H1 (cell line): Measurements from ENCODE around the gene BAIAP2. TPM values are rescaled to one million over a fixed set of nuclear protein-coding genes. Genes with fewer than 3 reads are reported as not detected.

Source experiments
- CTCF ChIA-PET: fragments of 300-600 bp; sonication (Branson Sonifier 250); formaldehyde crosslinking; loops from one replicate; lab custom pipeline; 2021; ENCODE audit not compliant: partially characterized antibody; lab: Charles Lee
- POLR2A ChIA-PET: fragments of 300-600 bp; sonication (Branson Sonifier 250); formaldehyde crosslinking; loops from one replicate; lab custom pipeline; 2021; ENCODE audit warnings: inconsistent platforms; ENCODE audit not compliant: partially characterized antibody; lab: Charles Lee
- DNase-seq, 2 experiments: peaks; one replicate each; pipeline versions ENCODE4 v3.0.0 to v3.0.0-alpha.2; 2010 to 2022; ENCODE audit warnings: low spot score in 2 of 2, low read depth in 1 of 2, mixed read lengths in 1 of 2
- FAIRE-seq: peaks from 2 replicates; lab custom pipeline; 2011; peaks lifted over from hg19 to GRCh38; lab: Jason Lieb, UNC
- H2AFZ ChIP-seq: 2 replicates; pipeline ENCODE4 v1.8.1; 2012; ENCODE audit warnings: low read length, inconsistent platforms
- H2AK5ac ChIP-seq: 2 replicates; pipeline ENCODE4 v1.6.1; 2013; ENCODE audit warnings: low read depth, low read length
- H2BK120ac ChIP-seq: replicated peaks from 2 replicates; pipeline ENCODE3; 2013; ENCODE audit warnings: low read depth, low read length, inconsistent platforms
- H2BK12ac ChIP-seq: 2 replicates; pipeline ENCODE4 v1.6.1; 2013; ENCODE audit warnings: low read depth, low read length
- H2BK15ac ChIP-seq: 2 replicates; pipeline ENCODE4 v1.6.1; 2013; ENCODE audit warnings: low read length
- H2BK20ac ChIP-seq: 2 replicates; pipeline ENCODE4 v1.6.1; 2013; ENCODE audit warnings: low read length
- H2BK5ac ChIP-seq: 2 replicates; pipeline ENCODE4 v1.6.1; 2013; ENCODE audit warnings: low read depth, low read length
- H3K14ac ChIP-seq: 2 replicates; pipeline ENCODE4 v1.6.1; 2013; ENCODE audit warnings: inconsistent platforms; ENCODE audit not compliant: insufficient read length
- H3K18ac ChIP-seq: 2 replicates; pipeline ENCODE4 v1.6.1; 2013; ENCODE audit warnings: low read length; ENCODE audit errors: extremely low read depth
- H3K23ac ChIP-seq: 2 replicates; pipeline ENCODE4 v1.6.1; 2013; ENCODE audit warnings: inconsistent platforms; ENCODE audit not compliant: insufficient read length
- H3K23me2 ChIP-seq: 2 replicates; pipeline ENCODE4 v1.6.1; 2013; ENCODE audit warnings: low read depth, low read length
- H3K27ac ChIP-seq: 2 replicates; pipeline ENCODE4 v1.6.1; 2011; ENCODE audit warnings: low read depth, low read length, inconsistent platforms
- H3K27me3 ChIP-seq, 4 experiments: replicated peaks in 1 of 4; 1 replicate in 1 of 4; 2 replicates in 3 of 4; pipeline versions ENCODE4 v1.6.1 to v1.8.1; 2011 to 2013; ENCODE audit warnings: low read length in 3 of 4, mild to moderate bottlenecking in 3 of 4, inconsistent platforms in 2 of 4, mixed read lengths in 2 of 4, moderate library complexity in 1 of 4; ENCODE audit not compliant: control insufficient read depth in 3 of 4, insufficient read depth in 3 of 4; ENCODE audit errors: extremely low read depth in 1 of 4
- H3K36me3 ChIP-seq, 4 experiments: 2 replicates each; pipeline versions ENCODE4 v1.6.1 to v1.8.1; 2011 to 2013; ENCODE audit warnings: mild to moderate bottlenecking in 4 of 4, low read length in 3 of 4, moderate library complexity in 2 of 4, control low read depth in 1 of 4, inconsistent platforms in 1 of 4; ENCODE audit not compliant: insufficient read depth in 4 of 4, control insufficient read depth in 2 of 4
- H3K4ac ChIP-seq: replicated peaks from 2 replicates; pipeline ENCODE3; 2013; ENCODE audit warnings: low read length, low read depth, mixed read lengths, inconsistent platforms; ENCODE audit not compliant: insufficient read length
- H3K4me1 ChIP-seq, 4 experiments: replicated peaks in 1 of 4; 1 replicate in 1 of 4; 2 replicates in 3 of 4; pipeline versions ENCODE4 v1.6.1 to v1.8.1; 2011 to 2013; ENCODE audit warnings: low read length in 3 of 4, inconsistent platforms in 2 of 4, mixed read lengths in 1 of 4; ENCODE audit not compliant: insufficient read depth in 4 of 4, control insufficient read depth in 3 of 4
- H3K4me2 ChIP-seq, 2 experiments: 2 replicates each; pipeline versions ENCODE4 v1.6.1 to v1.8.1; 2011 to 2013; ENCODE audit warnings: low read depth in 2 of 2, low read length in 2 of 2, control low read depth in 1 of 2, inconsistent platforms in 1 of 2, mild to moderate bottlenecking in 1 of 2; ENCODE audit not compliant: insufficient read depth in 1 of 2
- H3K4me3 ChIP-seq, 4 experiments: fragments of 200-600, 300-600 bp in 1 of 4; sonication (generic), shearing (Covaris generic), sonication (Bioruptor Twin) in 1 of 4; 2 replicates each; pipeline versions ENCODE4 v1.5.1 to v1.8.1; 2011 to 2016; ENCODE audit warnings: low read length in 4 of 4, low read depth in 3 of 4, control low read depth in 2 of 4, inconsistent platforms in 2 of 4, mild to moderate bottlenecking in 2 of 4, mixed read lengths in 1 of 4, moderate library complexity in 1 of 4; ENCODE audit not compliant: insufficient read depth in 2 of 4; ENCODE audit errors: extremely low read depth in 1 of 4
- H3K56ac ChIP-seq: replicated peaks from 2 replicates; pipeline ENCODE3; 2013; ENCODE audit warnings: low read depth, mild to moderate bottlenecking, mixed read lengths, low read length, inconsistent platforms; ENCODE audit not compliant: insufficient read length
- H3K79me1 ChIP-seq: 2 replicates; pipeline ENCODE4 v1.6.1; 2013; ENCODE audit warnings: low read depth, low read length, control low read depth
- H3K79me2 ChIP-seq, 2 experiments: 2 replicates each; pipeline versions ENCODE4 v1.6.1 to v1.8.1; 2012 to 2013; ENCODE audit warnings: low read length in 2 of 2, mild to moderate bottlenecking in 2 of 2, inconsistent platforms in 1 of 2; ENCODE audit not compliant: insufficient read depth in 2 of 2, control insufficient read depth in 1 of 2
- H3K9ac ChIP-seq, 4 experiments: replicated peaks in 1 of 4; 1 replicate in 1 of 4; 2 replicates in 3 of 4; pipeline versions ENCODE4 v1.6.1 to v1.8.1; 2011 to 2013; ENCODE audit warnings: low read depth in 3 of 4, low read length in 3 of 4, control low read depth in 2 of 4, mild to moderate bottlenecking in 2 of 4, moderate library complexity in 2 of 4, inconsistent platforms in 1 of 4; ENCODE audit errors: extremely low read depth in 1 of 4
- H3K9me3 ChIP-seq, 2 experiments: 2 replicates each; pipeline versions ENCODE4 v1.6.1 to v1.8.1; 2012 to 2013; ENCODE audit warnings: mild to moderate bottlenecking in 2 of 2, moderate library complexity in 2 of 2, control low read depth in 1 of 2, inconsistent platforms in 1 of 2, low read depth in 1 of 2, low read length in 1 of 2, mixed read lengths in 1 of 2; ENCODE audit not compliant: insufficient read depth in 2 of 2
- H4K20me1 ChIP-seq, 2 experiments: replicated peaks in 1 of 2; 2 replicates each; pipeline versions ENCODE3 to v1.8.1; 2011 to 2013; ENCODE audit warnings: inconsistent platforms in 2 of 2, low read length in 2 of 2, mild to moderate bottlenecking in 1 of 2; ENCODE audit not compliant: insufficient read depth in 2 of 2, control insufficient read depth in 1 of 2
- H4K5ac ChIP-seq: 2 replicates; pipeline ENCODE4 v1.6.1; 2013; ENCODE audit warnings: low read length, low read depth, mixed read lengths, inconsistent platforms; ENCODE audit not compliant: insufficient read length
- H4K8ac ChIP-seq: 2 replicates; pipeline ENCODE4 v1.8.0; 2013; ENCODE audit warnings: mild to moderate bottlenecking, moderate library complexity, low read length, inconsistent platforms; ENCODE audit not compliant: insufficient read depth; ENCODE audit errors: extremely low read depth
- H4K91ac ChIP-seq: replicated peaks from 2 replicates; pipeline ENCODE3; 2013; ENCODE audit warnings: low read length, mixed read lengths, inconsistent platforms; ENCODE audit not compliant: insufficient read length
- BACH1 ChIP-seq: IDR thresholded peaks from 2 replicates; pipeline ENCODE4 v1.6.1; 2012; ENCODE audit warnings: low read length, improper control_type of control experiment
- CEBPB ChIP-seq: IDR thresholded peaks from 2 replicates; pipeline ENCODE4 v1.6.1; 2012; ENCODE audit warnings: low read depth, low read length
- EZH2 ChIP-seq: fragments of 200-600 bp; sonication (generic); IDR thresholded peaks from 2 replicates; pipeline ENCODE4 v1.7.1; 2012; ENCODE audit warnings: low read depth, mild to moderate bottlenecking, moderate library complexity, low read length, inconsistent platforms; ENCODE audit not compliant: severe bottlenecking
- KDM4A ChIP-seq: IDR thresholded peaks from one replicate; pipeline ENCODE4 v1.7.1; 2012; ENCODE audit warnings: low read depth, mild to moderate bottlenecking, moderate library complexity, low read length, inconsistent platforms; ENCODE audit not compliant: severe bottlenecking
- NANOG ChIP-seq: IDR thresholded peaks from 2 replicates; pipeline ENCODE4 v1.6.1; 2011; ENCODE audit warnings: low read length, low read depth, mild to moderate bottlenecking, inconsistent platforms; ENCODE audit not compliant: insufficient read depth, poor library complexity, severe bottlenecking
- RNF2 ChIP-seq: fragments of 200-900, 300-1000 bp; sonication (generic); IDR thresholded peaks from 2 replicates; pipeline ENCODE4 v1.7.1; 2016; ENCODE audit warnings: borderline replicate concordance, low read depth, mild to moderate bottlenecking, antibody characterized with exemption, low read length; ENCODE audit not compliant: poor library complexity, severe bottlenecking; ENCODE audit errors: missing control alignments
- SIX5 ChIP-seq: IDR thresholded peaks from 2 replicates; pipeline ENCODE4 v1.6.1; 2011; ENCODE audit warnings: mild to moderate bottlenecking, low read depth, low read length
- TAF1 ChIP-seq: IDR thresholded peaks from 2 replicates; pipeline ENCODE4 v1.6.1; 2011; ENCODE audit warnings: mild to moderate bottlenecking, low read depth, low read length
- TBP ChIP-seq: IDR thresholded peaks from 2 replicates; pipeline ENCODE4 v1.6.1; 2011; ENCODE audit warnings: low read depth, low read length, improper control_type of control experiment
- TCF12 ChIP-seq: IDR thresholded peaks from 2 replicates; pipeline ENCODE4 v1.6.1; 2011; ENCODE audit warnings: low read depth, mild to moderate bottlenecking, low read length
- WGBS, 2 experiments: shearing (Covaris generic) in 1 of 2; methylation state at CpG; one replicate each; pipeline versions ENCODE4 v1.1.6 to v1.1.7; 2013 to 2015; ENCODE audit warnings: low lambda C conversion rate in 2 of 2, mixed read lengths in 2 of 2, inconsistent platforms in 1 of 2, low coverage in 1 of 2, missing lambda C conversion rate in 1 of 2; ENCODE audit not compliant: insufficient replicate concordance in 2 of 2, insufficient coverage in 1 of 2, insufficient read length in 1 of 2; ENCODE audit errors: extremely low coverage in 1 of 2, missing lambda C conversion rate in 1 of 2; 5-methylcytosine and 5-hydroxymethylcytosine counted together
- polyA plus RNA-seq, 7 experiments: library from polyadenylated mRNA; depleted of rRNA in 3 of 7; stranded (reverse) in 5 of 7; unstranded in 2 of 7; fragments of >200 nt in 5 of 7; fragments of 200-250 nt in 2 of 7; gene quantifications; 1 replicate in 5 of 7; 2 replicates in 1 of 7; 4 replicates in 1 of 7; pipeline versions ENCODE4 v1.2.1 to v1.2.3, GENCODE V29; 2011 to 2013; ENCODE audit warnings: missing spikeins in 2 of 7, mixed read lengths in 2 of 7
- total RNA-seq: library from RNA; stranded (reverse); fragmentation: NEBNext Ultra II Directional; extraction: Animal tissue kit (Norgen Biotek cat#: 25700); gene quantifications from 2 replicates; pipeline ENCODE4 v1.2.1, GENCODE V29; 2021

Gene BAIAP2
- total and polyA plus RNA-seq, 2 of the 8 experiments (the other 6 are each of a cell fraction or from before 2014, with no cell fraction given) = 10.0 to 22.8 TPM

- Histone ChIP-seq H2BK12ac (no peak overlapping the region), H2BK120ac (no peak overlapping the region), H3K4ac (no peak overlapping the region), H3K36me3 (no peaks in the 10 kb centered on the region), H3K9ac (no peak overlapping the region), H3K23me2 (peaks cover 3% of the 10 kb centered on the region; the same call in 1 of the 2 replicates), H2AFZ (no peak overlapping the region), H4K91ac (peak overlapping the region; percentile 40), H3K14ac (no peak overlapping the region), H2BK20ac (no peak overlapping the region), H3K9me3 (peaks cover 4 to 5% of the 10 kb centered on the region in 2 experiments; a peak in 2 of 4 replicates), H4K5ac (no peak overlapping the region), H3K79me1 (no peaks in the 10 kb centered on the region; the same call in 1 of the 2 replicates), H4K8ac (peak overlapping the region; percentile 5; the same call in 1 of the 2 replicates), H3K27ac (no peak overlapping the region), H4K20me1 (peaks cover 2 to 3% of the 10 kb centered on the region in 2 experiments), H3K18ac (no peak overlapping the region; the same call in none of the 2 replicates), H2BK5ac (no peak overlapping the region), H2BK15ac (no peak overlapping the region), H3K56ac (no peak overlapping the region), H3K23ac (no peak overlapping the region), H3K79me2 (no peaks in the 10 kb centered on the region), H3K27me3 (no peaks in the 10 kb centered on the region), H3K4me1 (peaks cover 0 to 8% (median 4%) of the 10 kb centered on the region in 4 experiments; a peak in 3 of 7 replicates), H3K4me2 (no peak overlapping the region), H2AK5ac (no peak overlapping the region), H3K4me3 (no peak overlapping the region)
- WGBS, 2 experiments = 88% methylated on average over 14 of the region's 22 CpGs; no CpG with 5 or more reads in 1 of the 2 experiments
- FAIRE-seq (no peak), DNase-seq (no peak)
- POLR2A ChIA-PET = interaction anchor here (0.7 to 1.4 kb wide), 5 partner anchors 9 to 109 kb away, joined by 3 to 5 read pairs (median 4); partner anchors contain the start of gene TEPSIN
- CTCF ChIA-PET = interaction anchor here (0.6 to 2.0 kb wide), 11 partner anchors 9 to 297 kb away, joined by 3 to 14 read pairs (median 3); no protein-coding TSS in a partner anchor
- TF ChIP-seq RNF2 = no peak
- TF ChIP-seq BACH1 = no peak
- no peak for TF ChIP-seq TAF1
- TF ChIP-seq EZH2 = no peak
- no peak for TF ChIP-seq NANOG
- no peak for TF ChIP-seq TCF12
- no peak for TF ChIP-seq CEBPB
- TF ChIP-seq KDM4A = no peak
- TF ChIP-seq SIX5 = no peak
- no peak for TF ChIP-seq TBP
These were observed 98.1 kb downstream of the BAIAP2 start for GRCh38 chr17:81132770-81133723.
